GM12873 (cell line): ENCODE measurements around the gene AGRP.

Source experiments
- CTCF ChIP-seq: IDR thresholded peaks from 2 replicates; pipeline ENCODE4 v1.5.1; 2012; ENCODE audit warnings: low read depth, mild to moderate bottlenecking, moderate library complexity, low read length, control low read depth; ENCODE audit not compliant: insufficient read depth; ENCODE audit errors: missing control alignments

Gene AGRP

GRCh38 chr16:67463059-67463458 lies 20.3 kb downstream of the AGRP start:
- TF ChIP-seq CTCF = no peak

GRCh38 chr16:67462279-67462655 lies 21.1 kb downstream of the AGRP start:
- TF ChIP-seq CTCF = no peak

- no peak for TF ChIP-seq CTCF
Observed at GRCh38 chr16:67461600-67462278, 21.6 kb downstream of the AGRP start.

GRCh38 chr16:67460961-67461360 lies 22.4 kb downstream of the AGRP start:
- no peak for TF ChIP-seq CTCF

- TF ChIP-seq CTCF = no peak
Observed at GRCh38 chr16:67460168-67460567, 23.2 kb downstream of the AGRP start.

- TF ChIP-seq CTCF = no peak
Observed at GRCh38 chr16:67459861-67460150, 23.5 kb downstream of the AGRP start.

GRCh38 chr16:67459066-67459860 lies 24.1 kb downstream of the AGRP start:
- no peak for TF ChIP-seq CTCF
